GM19324 (cell line): ENCODE measurements around the gene KIFAP3.
A peak's percentile ranks its signal among the peaks of the same experiment; 100 is the strongest.
"Not testable (repeated sequence)": the region's sequence is repeated elsewhere in the genome, so short reads cannot be mapped to it uniquely, and the experiment has no call there.

ENCODE experiments used
- ATAC-seq: cut with Tn5 transposase; IDR thresholded peaks from one replicate; pipeline ENCODE4 v1.9.1; 2021; ENCODE audit warnings: mild to moderate bottlenecking, moderate library complexity; ENCODE audit not compliant: unreplicated experiment, low FRiP score

Gene KIFAP3

GRCh38 chr1:169928438-169929209, 145.9 kb downstream of the KIFAP3 start:
- no peak for ATAC-seq

DNA sequence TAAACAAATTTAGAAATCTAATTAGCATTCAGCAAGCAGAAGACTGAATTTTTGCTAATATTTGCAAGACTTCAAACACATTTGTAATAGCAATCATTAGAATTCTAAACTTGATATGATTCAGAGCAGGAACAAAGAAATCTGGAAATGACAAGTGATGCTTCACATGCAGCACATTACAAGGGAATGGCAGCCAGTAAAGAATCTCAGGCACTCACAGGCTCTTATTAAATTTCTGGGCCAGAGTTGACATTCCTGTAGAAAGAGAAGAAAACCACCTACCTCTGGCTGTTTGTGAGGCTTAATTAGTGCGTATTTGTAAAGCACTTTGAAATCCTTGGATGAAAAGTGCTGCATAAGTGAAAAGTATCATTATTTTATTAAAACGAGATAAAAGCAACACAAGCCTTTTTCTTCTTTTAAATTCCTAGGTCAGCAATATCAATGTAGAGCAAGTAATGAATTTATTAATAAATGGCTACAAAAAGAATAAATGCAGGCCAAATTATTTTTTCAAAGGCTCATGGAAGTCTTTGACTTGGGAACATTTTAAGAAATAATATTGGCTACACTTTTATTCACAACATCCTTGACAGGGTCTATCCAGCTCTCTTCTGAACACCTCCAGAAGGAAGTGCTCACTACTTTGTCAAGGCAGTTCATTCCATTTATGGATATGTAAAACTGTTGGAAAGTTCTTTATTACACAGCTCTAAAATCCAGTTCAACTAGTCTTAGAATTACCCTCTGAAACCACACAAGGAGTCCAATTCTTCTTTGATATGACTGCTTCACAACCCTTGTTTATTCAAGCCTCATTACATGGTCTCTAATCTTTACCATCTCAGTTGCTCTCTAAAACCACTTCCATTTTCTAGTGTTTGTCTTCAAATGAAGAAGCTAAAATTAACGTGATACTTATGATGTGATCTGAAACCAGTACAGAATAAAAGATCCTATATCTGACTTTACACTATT, 148.7 kb downstream of the KIFAP3 start:
- no peak for ATAC-seq

GRCh38 chr1:169924829-169925228, 149.7 kb downstream of the KIFAP3 start:
- ATAC-seq = no peak

GRCh38 chr1:169924063-169924462, 150.4 kb downstream of the KIFAP3 start:
- no peak for ATAC-seq

DNA sequence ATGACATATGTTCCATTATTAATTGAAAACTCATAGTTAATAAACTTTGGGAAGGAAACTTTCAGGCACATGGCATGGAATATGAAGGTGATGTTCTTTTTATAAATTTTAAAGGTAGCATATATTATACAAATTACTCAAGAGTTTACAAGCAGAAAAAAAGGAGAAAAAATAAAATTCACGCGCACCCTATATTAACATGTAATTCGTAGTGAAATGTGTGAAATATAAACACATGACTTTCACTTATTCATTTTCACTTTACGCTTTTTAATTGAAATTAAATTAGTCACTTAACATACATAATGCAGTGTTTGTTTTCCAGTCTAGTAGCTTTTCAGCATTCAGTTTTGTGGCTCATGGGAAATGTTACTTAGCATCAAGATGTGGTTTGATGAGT, 153.4 kb downstream of the KIFAP3 start:
- no peak for ATAC-seq

DNA sequence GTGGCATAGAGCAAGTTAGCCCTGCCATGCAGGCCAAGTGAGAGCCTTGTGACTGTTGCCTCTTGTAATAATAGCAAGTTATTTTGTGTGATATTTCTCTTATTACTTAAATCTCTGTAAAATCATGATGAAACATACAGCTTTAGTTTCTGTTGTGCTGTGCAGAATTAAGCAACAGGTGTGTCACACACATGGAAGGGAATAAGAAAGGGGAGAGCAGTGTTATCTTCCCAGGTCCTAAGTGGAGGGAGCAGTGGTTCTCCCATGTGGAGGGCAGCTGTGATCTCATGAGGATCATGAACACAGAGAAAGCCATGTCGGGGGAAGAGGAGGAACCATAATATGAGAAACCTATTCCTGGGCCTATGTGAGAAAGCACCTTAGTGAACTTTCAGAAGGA, 155.6 kb downstream of the KIFAP3 start:
- no peak for ATAC-seq

DNA sequence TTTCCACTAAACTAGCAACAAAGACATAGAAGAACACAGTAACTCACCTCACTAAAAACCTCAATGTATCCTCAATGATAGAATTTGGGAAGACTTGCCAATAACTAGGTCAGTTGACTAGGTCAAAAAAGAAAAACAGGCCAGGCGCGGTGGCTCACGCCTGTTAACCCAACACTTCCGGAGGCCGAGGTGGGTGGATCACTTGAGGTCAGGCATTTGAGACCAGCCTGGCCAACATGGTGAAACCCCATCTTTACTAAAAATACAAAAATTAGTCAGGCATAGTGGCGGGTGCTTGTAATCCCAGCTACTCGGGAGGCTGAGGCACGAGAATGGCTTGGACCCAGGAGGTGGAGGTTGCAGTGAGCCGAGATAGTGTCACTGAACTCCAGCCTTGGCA, 156.3 kb downstream of the KIFAP3 start:
- ATAC-seq = not testable (repeated sequence)

GRCh38 chr1:169915150-169915549, 159.3 kb downstream of the KIFAP3 start:
- ATAC-seq = no peak

- no peak for ATAC-seq
Observed at GRCh38 chr1:169914531-169914930, 160.0 kb downstream of the KIFAP3 start.

- no peak for ATAC-seq
Observed at GRCh38 chr1:169909499-169909898, 165.0 kb downstream of the KIFAP3 start.

- no peak for ATAC-seq
Observed at GRCh38 chr1:169906938-169907337, 167.6 kb downstream of the KIFAP3 start.

- ATAC-seq = no peak
Observed at GRCh38 chr1:169904834-169905233, 169.7 kb downstream of the KIFAP3 start.

- no peak for ATAC-seq
Observed at GRCh38 chr1:169902751-169903150, 171.7 kb downstream of the KIFAP3 start.

GRCh38 chr1:169901115-169901514, 173.4 kb downstream of the KIFAP3 start:
- no peak for ATAC-seq

DNA sequence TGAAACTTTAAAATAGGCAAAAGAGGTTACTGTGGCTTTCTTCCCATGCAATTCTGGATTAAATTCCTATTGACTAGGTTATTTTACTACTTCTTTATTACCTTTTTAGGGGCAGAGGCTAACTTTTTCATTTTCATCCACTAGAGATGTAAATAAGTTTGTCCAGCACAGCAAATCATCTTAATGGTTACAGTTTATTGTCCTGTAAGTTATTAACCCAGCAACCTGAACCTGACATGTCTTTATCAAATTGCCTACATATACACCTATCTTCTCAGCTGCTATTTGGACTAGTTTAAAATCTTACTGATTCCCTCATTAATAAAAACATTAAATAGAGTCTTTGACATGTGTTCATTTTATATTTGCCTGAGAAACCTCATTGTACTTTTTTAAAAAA, 173.9 kb downstream of the KIFAP3 start:
- no peak for ATAC-seq

DNA sequence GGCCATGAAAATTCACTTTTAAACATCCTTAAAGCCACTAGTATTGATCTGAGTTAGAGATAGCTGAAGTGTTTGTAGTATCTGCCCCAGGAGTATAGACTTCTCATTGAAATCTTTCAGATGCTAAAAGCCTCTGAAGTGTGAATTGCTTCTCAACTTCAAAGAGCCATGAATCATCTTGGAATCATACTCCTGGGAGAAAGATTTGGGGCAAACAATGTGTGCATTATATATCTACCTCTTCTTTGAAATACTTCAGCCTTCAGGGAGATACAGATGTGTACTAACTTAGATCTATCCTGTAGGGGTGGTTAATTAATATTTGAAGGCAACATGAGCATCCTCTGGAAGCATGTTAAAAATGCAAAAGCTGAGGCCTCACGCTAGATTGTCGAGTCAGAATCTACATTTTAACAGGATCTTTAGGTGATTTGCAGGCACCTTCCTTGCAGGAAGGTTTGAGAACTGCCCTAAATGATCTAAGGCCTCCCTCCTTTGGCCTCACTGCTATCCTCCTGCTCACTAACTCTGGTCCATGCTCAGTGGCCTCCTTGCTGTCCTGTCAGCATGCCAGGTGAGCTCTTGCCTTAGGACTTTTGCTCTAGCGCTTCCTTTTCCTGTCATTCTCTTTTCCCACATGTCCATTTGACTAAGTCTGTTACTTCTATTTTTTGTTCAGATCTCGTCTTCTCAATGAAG, 174.8 kb downstream of the KIFAP3 start:
- no peak for ATAC-seq

DNA sequence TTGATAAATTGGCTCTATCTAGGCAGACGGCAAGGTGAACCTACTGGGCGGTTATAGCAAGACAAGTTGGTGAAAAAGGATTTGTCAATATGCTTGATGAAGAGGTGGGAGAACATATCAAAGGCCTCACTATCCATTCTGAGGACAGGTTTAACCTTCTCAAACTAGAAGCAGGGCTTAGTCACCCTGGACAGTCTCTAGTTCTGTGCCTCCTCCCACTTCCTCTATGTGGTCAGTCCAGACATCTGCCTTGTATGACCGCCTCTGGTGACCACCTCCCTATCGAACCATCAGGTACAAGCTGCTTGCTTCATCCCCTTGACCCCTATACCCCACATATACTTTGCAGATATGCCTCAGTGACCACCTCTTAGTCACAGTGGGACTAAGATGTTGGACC, 178.5 kb downstream of the KIFAP3 start:
- no peak for ATAC-seq

- ATAC-seq = no peak
Observed at GRCh38 chr1:169894424-169895145, 179.9 kb downstream of the KIFAP3 start.

DNA sequence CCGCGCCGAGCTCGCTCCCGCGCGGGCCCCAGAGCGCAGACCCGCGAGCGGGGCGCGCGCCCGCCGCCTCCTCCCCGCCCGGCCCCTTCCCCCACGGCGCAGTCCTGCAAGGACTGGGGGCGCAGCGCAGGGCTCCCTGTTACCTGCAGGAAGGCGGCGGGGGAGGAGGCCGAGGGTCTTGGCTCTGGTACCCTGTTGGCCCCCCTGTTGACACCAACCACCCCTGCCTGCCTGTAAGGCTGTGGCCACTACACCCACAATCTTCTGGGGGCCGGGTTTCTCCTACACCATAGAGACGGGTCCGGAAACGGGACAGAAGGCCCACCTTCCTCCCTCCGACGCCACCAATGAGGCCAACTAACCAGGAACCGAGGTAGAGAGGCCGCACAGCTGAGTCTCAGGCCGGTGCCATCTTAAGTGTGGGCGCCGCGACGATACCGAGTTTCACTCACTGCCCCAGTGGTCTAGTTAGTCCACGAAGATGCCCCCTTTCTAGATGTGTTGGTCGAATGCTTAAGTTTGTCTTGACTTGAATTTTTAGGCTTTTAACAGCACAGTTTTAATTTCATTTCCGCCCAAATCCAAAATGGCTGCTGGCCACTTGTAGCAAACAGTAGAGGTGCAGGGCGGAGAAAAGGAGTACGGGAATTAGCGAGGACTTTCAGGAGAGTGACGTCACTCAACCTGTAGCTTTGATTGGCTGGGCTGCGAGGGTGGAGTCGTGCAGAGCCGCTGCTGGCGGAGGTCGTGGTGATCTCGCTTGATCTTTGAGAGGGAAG, 180.7 kb downstream of the KIFAP3 start, which contains the start of gene SCYL3:
SCYL3 (minus strand) TSS at position 252 of the 779 bp plus-strand sequence. CDS start 5,056 bp downstream, outside the sequence.
- ATAC-seq = peak; percentile 88
